Cardiac septum (tissue), 1 donor: ENCODE data around the gene BBS12. TPM values are rescaled to one million over a fixed set of nuclear protein-coding genes. Genes with fewer than 3 reads are reported as not detected.

Experiments used
- DNase-seq: peaks from one replicate; pipeline ENCODE4 v3.0.0-alpha.2; 2020; ENCODE audit warnings: low spot score
- intact Hi-C: fragments of 100-400 bp; cut with DNase I; formaldehyde crosslinking; loops from one replicate; pipeline ENCODE4 v1.14.0; 2022
- total RNA-seq: library from RNA; stranded (reverse); fragmentation: NEBNext Ultra II Directional; extraction: Animal tissue kit (Norgen Biotek cat#: 25700); gene quantifications from one replicate; pipeline ENCODE4 v1.2.1, GENCODE V29; 2021
- donor health status: DM: no; HTN: no; CAD: no.

Gene BBS12
- total RNA-seq, 1 donor from 2014 or later, result 3.1 TPM

DNA sequence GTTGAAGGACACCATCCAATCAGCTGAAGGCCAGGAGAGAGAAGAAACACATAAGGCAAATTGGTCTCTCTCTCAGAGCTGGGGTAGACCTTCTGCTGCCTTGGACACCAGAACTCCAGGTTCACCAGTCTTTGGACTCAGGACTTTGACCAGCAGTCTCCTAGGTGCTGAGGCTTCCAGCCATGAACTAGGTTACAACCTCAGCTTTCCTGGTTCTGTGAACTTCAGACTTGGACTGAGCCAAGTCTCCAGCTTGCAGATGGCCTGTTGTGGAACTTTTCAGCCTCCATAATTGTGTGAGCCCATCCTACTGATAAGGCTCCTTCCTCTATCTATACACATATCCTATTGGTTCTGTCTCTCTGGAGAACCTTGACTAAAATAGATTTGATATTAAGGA, 20.6 kb upstream of the BBS12 start:
- intact Hi-C loops, result no loop called here
- no peak for DNase-seq

DNA sequence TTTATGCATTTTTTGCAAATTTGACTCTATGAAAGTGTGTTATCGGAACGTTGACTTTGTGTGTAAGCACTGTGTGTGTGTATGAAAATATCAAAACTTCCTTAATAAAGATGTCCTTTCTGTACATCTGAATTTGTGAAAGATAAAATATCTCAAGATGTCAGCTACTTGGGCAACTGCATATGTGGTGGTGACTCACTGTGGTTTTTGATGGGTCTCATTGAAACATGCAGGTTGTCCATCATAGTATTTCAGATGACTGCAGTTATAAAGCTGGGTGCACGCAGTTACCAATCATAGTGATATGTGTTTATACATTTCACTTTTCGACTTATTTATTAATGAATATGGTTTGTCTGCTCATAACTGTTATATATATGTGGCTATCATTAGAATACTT, 19.7 kb upstream of the BBS12 start:
- intact Hi-C loops, result no loop called here
- no peak for DNase-seq

DNA sequence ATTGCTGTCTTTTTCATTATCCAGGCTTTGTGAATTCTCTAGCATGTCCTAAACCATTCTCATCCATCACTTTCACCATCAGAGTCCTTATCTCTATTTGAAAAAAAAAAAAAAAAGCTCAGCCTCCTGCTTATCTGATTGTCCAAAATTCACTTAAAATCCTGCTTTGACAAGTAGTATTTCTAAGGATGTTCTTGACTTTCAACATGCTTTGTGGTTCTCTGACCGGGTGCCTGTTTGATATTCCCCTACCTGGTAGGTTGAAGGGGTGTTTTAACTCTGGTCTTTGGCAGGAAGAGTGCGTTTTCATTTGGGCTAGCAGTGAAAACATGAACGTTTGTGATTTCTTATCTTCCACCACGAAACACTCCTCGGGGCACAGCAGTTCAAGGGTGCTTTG, 17.3 kb upstream of the BBS12 start:
- DNase-seq, result no peak
- intact Hi-C loops, result no loop called here

DNA sequence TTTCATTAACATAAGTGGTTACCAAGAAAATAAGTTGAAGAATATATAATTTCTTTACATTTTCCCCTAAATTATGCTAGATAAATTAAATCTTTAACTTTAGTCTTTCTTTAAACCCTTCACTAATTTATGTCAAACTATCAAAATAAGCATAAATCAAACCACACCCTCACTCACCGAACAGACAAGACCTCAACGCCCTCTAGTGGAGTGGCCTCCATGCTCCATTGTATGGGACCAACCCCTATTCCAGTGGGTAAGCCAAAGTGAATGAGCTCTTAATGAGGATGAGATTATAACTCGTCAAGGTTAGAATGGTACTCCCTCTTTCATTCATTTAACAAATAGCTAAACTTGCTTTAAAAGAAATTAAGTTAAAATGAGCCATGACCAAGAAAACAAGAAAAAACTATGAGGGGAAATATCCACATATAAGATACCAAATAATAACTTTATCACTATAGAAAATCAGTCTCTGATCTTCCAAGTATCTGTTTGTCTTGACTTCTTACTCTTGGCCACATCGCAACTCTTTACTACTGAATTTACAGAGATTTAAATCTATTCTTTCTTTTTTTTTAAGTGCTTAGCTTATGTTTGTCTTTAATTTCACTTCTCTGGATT, 15.6 kb upstream of the BBS12 start:
- intact Hi-C loops, result loop anchor here (2.0 kb wide), 1 partner anchor 114 kb away; no protein-coding TSS in a partner anchor
- DNase-seq, result no peak

DNA sequence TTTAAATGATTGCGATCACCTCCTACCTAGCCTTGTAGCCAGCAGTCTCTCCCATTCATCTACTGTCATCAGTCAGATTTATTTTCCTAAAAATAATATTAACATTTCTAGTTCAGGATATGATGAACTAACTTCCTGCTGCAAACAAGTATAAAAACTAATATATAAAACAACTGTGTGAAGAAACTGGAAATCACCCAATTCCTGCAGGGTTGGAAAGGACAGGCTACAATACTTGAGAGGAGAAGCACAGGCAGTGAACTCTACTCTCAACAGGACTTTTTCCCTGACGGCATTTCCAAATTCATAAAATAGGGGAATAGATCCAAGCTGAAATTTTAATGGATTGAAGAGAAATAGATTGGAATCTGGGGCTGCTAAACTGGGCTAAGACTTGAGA, 14.2 kb upstream of the BBS12 start:
- DNase-seq, result no peak
- intact Hi-C loops, result no loop called here

DNA sequence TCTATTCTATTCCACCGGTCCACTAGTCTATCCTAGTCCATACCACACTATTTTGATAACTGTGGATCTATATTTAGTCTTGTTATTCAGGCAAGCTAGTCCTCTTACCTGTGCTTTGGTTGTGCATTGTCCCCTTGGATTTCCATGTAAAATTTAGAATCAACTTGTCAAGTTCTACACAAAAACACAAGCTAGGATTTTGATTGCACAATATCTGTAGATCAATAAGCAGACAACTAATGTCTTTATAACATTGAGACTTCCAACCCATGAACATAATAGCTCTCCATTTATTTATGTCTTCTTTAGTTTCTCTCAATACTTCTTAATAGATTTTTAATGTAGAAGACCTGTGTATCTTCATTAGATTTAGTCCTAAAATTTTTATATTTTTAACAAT, 10.2 kb upstream of the BBS12 start:
- intact Hi-C loops, result no loop called here
- no peak for DNase-seq

DNA sequence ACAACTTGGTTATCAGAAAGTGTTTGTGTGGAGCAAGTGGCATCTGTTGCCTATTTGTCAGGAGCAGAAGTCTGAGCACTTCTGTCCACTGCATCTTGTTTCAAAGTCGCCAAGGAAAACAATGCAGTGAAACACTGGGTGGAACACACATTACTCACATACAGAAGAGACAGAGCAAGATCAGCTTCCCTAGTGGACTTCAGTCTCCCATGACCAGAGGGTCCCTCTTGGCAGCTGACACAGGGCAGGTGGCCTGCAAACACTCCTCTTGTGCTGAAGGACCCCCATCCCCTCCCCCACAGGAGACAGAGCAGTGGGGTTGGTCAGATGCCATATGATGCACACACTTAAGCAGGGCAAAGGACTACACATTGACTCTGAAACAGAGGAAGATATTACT, 3.6 kb upstream of the BBS12 start:
- intact Hi-C loops, result no loop called here
- DNase-seq, result no peak

DNA sequence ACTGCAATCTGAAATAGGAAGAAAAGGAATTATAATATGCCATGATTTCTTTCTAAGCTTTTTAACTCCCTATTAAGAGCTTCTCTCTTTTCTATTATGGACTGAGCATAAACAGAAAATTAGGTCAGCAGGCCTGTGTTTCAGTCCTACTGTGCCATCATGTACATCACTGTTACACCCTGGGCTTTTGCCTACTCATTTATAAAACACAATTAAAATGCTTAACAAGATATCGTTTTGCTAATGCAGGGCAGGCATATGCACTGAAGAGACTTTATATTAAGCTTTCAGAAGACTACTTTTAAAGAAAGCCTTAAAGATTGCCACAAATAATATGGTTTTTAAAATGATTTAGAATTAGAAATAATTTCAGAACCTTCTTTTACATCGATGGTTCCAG, 828 bp upstream of the BBS12 start:
- intact Hi-C loops, result loop anchor here (2.0 kb wide), 1 partner anchor 191 kb away; the partner anchor contains the start of gene NUDT6
- no peak for DNase-seq

DNA sequence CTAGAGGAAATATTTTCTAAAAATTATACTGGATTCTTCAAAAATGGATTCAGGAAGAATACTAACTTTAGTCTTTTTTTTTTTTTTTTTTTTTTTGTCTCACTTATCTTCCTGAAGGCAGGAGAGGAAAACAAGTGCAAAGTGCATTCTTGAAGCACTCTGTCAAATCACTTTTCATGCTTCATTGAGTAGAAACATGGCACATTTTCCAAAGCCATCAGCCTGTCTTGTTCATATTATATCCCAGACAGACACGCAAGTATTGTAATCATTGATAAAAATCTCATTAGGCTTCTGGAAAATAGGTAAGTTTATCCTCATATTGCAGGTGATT, 1.2 kb downstream of the BBS12 start:
- no peak for DNase-seq
- intact Hi-C loops, result loop anchor here (2.0 kb wide), 1 partner anchor 189 kb away; the partner anchor contains the start of gene NUDT6

DNA sequence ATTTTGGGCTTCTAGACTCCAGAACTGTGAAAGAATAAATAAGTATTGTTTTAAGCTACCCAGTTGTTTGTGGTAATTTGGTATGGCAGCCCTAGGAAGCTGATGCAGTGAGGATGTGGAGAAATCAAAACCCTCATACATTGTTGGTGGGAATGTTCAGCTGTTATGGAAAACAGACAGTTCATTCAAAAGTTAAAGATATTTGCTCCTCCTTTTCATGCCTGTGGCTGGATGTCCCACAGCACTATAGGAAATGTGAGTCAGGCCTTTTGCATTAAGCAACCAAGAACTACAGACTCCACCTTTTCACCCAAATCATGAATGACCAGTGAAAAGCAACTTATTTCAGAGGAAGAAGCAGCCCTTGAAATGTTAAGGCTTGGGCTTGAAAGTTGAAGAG, 6.7 kb downstream of the BBS12 start:
- intact Hi-C loops, result no loop called here

DNA sequence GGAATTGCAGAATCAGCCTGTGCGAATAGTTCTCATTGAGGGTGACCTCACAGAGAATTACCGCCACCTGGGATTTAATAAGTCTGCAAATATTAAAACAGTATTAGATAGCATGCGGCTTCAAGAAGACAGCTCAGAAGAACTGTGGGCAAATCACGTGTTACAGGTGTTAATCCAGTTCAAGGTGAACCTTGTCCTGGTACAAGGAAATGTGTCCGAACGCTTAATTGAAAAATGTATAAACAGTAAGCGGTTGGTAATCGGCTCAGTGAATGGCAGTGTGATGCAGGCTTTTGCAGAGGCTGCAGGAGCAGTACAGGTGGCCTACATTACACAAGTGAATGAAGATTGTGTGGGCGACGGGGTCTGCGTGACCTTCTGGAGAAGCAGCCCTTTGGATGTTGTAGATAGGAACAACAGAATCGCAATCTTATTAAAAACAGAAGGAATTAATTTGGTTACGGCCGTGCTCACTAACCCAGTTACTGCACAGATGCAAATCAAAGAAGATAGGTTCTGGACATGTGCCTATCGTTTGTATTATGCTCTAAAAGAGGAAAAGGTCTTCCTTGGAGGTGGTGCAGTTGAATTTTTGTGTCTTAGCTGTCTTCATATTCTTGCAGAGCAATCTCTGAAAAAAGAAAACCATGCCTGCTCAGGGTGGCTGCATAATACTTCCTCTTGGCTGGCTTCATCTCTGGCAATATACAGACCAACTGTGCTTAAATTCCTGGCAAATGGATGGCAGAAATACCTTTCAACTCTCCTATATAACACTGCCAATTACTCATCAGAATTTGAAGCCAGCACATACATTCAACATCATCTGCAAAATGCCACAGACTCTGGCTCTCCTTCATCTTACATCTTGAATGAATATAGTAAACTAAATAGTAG, 10.7 kb downstream of the BBS12 start:
- DNase-seq, result no peak
- intact Hi-C loops, result no loop called here

More for the DNA sequence above, 6.7 kb downstream of the BBS12 start:
- DNase-seq, result no peak

DNA sequence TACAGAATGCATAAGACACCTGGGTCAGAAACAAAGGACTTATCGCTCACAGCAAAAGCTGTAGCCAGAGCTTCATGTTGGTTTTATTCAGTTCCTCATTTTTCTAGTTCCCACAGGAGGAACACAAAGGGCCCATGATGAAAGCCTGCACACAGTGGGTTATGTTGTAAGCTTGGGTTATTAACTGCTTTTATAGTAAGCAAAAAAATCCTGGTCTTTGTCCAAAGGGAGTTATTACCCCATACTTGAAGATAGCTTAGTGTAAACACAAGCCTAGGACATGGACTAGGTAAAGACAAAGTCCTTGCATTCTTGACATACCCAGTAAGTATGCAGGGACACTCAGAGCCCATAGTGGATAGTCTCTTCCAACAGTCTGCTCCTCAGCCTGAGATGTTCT, 11.7 kb downstream of the BBS12 start:
- DNase-seq, result no peak
- intact Hi-C loops, result no loop called here

DNA sequence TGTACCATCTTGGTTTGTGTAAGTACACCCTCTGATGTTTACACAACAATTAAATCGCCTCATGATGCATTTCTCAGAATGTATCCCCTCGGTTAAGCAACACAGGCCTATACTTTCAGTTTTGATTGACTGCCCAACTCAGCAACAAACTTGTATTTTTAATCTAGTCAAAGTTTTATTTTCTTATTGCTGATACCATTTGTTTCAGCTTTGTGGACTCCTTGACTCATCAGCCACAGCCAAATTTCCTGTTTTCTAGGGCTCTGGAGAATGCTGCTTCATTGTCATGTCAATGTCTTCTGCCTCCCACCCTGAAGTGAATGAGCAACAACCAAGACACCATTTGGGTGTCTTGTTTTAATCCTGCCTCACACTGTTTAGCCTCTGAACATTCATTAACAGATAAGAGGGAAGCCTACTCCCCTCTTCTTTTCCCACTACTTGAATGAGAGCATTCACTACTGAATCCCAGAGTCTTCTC, 14.0 kb downstream of the BBS12 start:
- no peak for DNase-seq
- intact Hi-C loops, result no loop called here

DNA sequence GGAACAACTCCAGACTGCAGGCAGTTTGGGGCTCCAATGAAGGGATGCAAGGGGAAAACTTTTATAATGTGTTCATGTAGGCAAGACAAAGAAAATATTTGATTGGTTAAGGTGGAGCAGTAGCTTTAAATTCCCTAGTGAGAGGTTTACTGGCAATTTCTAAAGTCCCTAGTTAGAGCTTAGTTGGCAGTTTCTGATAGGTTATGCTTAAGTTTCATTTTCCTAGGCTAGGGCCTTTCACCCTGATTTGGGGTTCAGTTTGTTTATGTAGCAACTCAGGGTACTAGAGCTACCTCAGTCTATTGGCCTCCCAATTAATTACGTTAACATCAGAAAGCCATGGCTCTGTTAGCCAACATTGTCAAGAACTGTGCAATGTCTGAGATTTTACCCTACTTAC, 14.6 kb downstream of the BBS12 start:
- DNase-seq, result no peak
- intact Hi-C loops, result no loop called here

DNA sequence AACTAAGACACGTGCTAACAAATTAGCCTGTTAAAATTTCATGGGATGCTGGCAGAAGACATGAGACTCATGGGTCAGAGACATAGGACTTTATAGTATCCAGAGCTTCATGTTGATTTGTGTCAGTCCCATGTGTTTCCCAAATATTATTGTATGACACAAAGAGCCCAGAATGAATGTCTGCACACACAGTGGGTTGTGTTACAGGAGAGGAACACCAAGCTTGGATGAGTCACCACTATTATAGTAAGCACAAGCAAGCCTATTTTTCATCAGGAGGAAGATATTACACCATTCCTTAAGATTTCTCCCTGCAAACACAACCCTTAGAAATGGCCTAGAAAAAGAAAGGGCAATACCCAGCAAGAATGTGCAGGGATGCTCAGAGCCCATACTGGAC, 15.4 kb downstream of the BBS12 start:
- no peak for DNase-seq
- intact Hi-C loops, result no loop called here

DNA sequence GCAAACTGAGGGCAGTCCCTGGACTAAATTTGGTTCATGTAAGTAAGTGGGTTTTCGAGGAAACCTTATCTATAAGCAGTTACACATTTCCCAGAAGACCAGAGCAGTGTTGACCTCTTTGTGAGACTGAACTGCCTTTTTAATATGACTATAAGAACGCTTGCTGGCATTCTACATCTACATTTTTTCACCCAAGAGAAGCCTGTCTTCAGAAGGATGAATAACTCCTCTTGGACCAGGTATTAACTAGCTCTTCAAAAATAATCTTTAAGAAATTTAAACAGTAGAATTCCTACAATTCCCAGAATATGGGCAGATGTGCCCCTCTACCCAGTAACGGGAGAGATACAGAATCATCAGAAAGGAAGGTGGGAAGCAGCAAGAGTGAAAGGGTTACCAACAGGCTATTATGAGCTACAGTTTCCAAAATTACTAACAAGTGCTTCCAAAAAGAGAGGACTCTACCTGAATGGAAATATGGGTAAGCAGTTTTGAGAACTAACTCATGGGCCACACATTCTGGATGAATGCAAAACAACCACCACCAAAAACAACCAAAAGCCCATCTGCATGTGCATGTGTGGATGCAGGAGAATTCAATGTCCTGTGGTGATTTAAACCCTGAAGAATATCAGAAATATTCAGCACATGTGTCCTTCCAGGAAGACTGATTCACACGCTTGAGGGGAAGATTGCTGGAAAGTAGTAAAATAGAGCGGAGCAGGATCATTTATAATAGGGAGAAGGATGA, 17.4 kb downstream of the BBS12 start:
- intact Hi-C loops, result no loop called here
- no peak for DNase-seq

DNA sequence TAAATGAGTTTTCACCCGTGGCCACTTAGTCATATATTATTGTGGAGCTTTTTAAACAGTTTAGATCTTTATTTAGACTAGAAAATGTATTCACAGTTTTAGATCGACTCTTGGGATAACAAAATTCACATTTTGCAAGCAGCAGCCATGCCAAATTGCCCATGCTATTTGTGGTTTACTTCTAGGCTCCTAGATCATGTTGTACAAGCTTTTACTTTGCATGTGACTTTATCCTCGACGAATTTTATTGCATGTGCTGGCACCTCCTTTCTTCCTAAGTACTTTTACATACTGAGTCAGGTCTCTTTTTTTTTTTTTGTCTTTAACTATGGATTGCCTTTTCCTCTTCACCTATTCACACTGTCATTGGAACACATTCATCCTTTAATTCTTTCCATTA, 23.2 kb downstream of the BBS12 start:
- intact Hi-C loops, result no loop called here
- DNase-seq, result no peak

DNA sequence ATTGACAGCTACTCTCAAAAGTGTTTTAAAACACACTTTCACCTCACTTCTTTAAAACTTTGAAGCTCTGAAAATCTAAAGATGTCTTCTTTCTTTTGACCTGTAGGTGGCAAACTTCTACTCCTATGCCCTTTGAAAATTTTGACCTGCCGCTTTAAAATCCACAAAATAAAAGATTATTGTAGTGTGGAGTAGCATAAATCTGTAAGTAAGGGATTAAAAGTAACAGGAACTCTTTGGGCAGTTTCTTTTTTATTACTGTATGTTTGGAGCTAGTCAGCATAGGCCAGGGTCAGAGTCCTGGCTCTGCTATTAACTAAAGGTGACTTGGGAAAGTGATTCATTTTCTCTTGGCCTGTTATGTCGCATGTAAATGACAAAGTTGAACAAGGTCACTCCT, 25.5 kb downstream of the BBS12 start:
- no peak for DNase-seq
- intact Hi-C loops, result loop anchor here (2.0 kb wide), 1 partner anchor 157 kb away; no protein-coding TSS in a partner anchor

DNA sequence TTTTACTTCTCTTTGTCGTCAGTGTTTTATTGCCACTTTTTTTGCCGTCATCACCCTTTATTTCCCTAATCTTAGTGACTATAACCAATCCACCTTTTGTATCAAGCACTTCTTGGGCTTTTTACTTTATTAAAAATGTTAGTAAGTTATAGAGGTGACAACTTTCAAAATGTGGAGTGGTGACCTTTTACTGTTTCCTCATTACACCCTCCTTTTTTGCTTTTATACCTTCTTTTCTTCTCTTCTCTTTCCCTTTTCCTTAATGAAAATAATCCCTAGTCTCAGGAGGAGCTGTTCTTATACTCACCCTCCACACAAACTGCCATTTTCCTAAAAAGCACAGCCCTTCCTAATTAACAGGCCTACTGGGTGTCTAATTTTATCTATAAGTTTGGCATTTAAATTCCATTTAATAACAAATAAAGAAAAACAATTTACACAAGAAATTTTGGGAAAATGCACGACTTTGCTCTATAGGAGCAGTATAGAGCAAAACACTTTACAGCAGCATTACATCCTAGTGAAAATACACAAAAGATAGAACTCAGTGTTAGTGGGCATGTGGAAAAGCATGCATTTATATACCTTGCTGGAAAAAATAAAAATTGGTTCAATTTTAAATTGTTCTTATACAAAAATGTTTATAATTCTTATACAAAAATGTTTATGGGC, 27.3 kb downstream of the BBS12 start:
- DNase-seq, result no peak
- intact Hi-C loops, result loop anchor here (2.0 to 5.0 kb wide), 2 partner anchors 38 to 155 kb away; no protein-coding TSS in a partner anchor

DNA sequence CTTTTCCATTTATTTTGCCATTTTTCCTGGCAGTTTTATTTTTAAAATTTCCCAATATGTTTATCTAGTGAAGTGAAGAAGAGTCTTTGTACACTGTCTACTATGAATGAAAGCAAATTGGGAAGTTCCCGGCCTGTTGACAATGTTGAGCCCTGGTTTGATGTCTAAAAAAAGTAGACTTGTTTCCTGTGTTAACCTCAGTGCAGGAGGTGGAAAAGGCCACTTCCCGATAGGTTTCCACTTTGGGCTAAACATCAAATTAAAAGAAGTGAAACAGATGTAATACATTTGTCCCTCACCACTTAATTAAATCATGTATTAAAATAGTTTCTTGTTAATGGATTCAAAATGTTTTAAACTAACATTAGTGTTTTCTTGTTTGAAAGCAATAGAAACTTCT, 30.0 kb downstream of the BBS12 start:
- no peak for DNase-seq
- intact Hi-C loops, result loop anchor here (5.0 kb wide), 1 partner anchor 35 kb away; no protein-coding TSS in a partner anchor
